Measurements from ENCODE around the gene KRT7. TPM values are rescaled to one million over a fixed set of nuclear protein-coding genes. Genes with fewer than 3 reads are reported as not detected.

KRT7 gene
- total and polyA plus RNA-seq, 4 donors = 0.37 to 9.9 (median 7.0) TPM

- DNase-seq (ENCODE audit: low spot score) = no peak
- no peaks in the 10 kb centered on the region for H3K36me3 ChIP-seq (ENCODE audit: control insufficient read depth in 4 of 4, insufficient read depth in 3 of 4, low read depth in 1 of 4, low read length in 3 of 4)
- H3K4me3 ChIP-seq (ENCODE audit: low read depth in 1 of 3, low read length in 3 of 3) = no peak overlapping the region
- no peaks in the 10 kb centered on the region for H3K9me3 ChIP-seq (ENCODE audit: control insufficient read depth in 4 of 4, low read length in 3 of 4)
- TF ChIP-seq NR2F2 (IDR thresholded peaks at IDR 0.05) (no peak), ZBTB33 (IDR thresholded peaks at IDR 0.05) (no peak), SP1 (IDR thresholded peaks at IDR 0.05) (no peak), YY1 (IDR thresholded peaks at IDR 0.05) (no peak), RAD21 (IDR thresholded peaks at IDR 0.05) (no peak), GABPA (IDR thresholded peaks at IDR 0.05 in 1 of 2, conservative IDR thresholded peaks at IDR 0.05 in 1 of 2) (no peak), JUND (IDR thresholded peaks at IDR 0.05) (no peak), MAX (IDR thresholded peaks at IDR 0.05) (no peak), EGR1 (IDR thresholded peaks at IDR 0.05; ENCODE audit: low read depth in 2 of 2) (no peak), HNF4G (IDR thresholded peaks at IDR 0.05) (no peak), TAF1 (conservative IDR thresholded peaks at IDR 0.05) (no peak), HNF4A (conservative IDR thresholded peaks at IDR 0.05) (no peak), ATF3 (IDR thresholded peaks at IDR 0.05) (no peak), RXRA (IDR thresholded peaks at IDR 0.05) (no peak), CTCF (IDR thresholded peaks at IDR 0.05; ENCODE audit: low read depth, low read length, missing input control) (no peak), FOXA1 (IDR thresholded peaks at IDR 0.05) (no peak), REST (IDR thresholded peaks at IDR 0.05) (no peak), FOXA2 (IDR thresholded peaks at IDR 0.05) (no peak)
- no peaks in the 10 kb centered on the region for H3K4me1 ChIP-seq (ENCODE audit: control insufficient read depth in 4 of 4, insufficient read depth in 4 of 4, low read length in 3 of 4)
- H3K27me3 ChIP-seq (ENCODE audit: control insufficient read depth in 4 of 4, insufficient read depth in 4 of 4, low read length in 3 of 4) = no peaks in the 10 kb centered on the region
- WGBS = 91% methylated on average over 3 of the region's 3 CpGs
- no peak overlapping the region for H3K9ac ChIP-seq (ENCODE audit: low read depth in 1 of 2, low read length in 2 of 2)
- H3K27ac ChIP-seq (ENCODE audit: low read depth in 1 of 2, low read length in 2 of 2) = no peak overlapping the region
Measured at GRCh38 chr12:52267699-52268098, 34.7 kb downstream of the KRT7 start.

Data from liver (tissue), 9 donors.